Measurements from ENCODE around the gene DISC1.

DNA sequence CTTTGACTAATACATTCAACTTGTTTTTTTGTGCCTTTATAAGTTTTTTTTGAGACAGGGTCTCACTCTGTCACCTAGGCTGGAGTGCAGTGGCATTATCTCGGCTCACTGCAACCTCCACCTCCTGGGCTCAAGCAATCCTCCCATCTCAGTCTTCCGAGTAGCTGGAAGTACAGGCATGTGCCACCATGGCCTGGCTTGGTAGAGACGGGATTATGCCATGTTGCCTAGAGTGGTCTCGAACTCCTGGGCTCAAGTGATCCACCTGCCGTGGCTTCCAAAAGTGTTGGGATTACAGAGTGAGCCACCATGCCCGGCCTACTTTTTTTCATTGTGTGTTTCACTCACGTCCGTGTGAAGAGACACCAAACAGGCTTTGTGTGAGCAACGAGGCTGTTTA, 202.7 kb downstream of the DISC1 start:
- TF ChIP-seq POLR2A (IDR thresholded peaks at IDR 0.05; ENCODE audit: borderline replicate concordance, extremely low read depth, insufficient read depth, insufficient read length) (no peak), CEBPB (IDR thresholded peaks at IDR 0.05; ENCODE audit: low read depth) (no peak), CTCF (IDR thresholded peaks at IDR 0.05 in 2 of 3, conservative IDR thresholded peaks at IDR 0.05 in 1 of 3; ENCODE audit: borderline replicate concordance in 1 of 3, insufficient read depth in 1 of 3, low read depth in 2 of 3, low read length in 2 of 3) (no peak), EZH2phosphoT487 (IDR thresholded peaks at IDR 0.05; ENCODE audit: borderline replicate concordance) (no peak), ELF1 (IDR thresholded peaks at IDR 0.05; ENCODE audit: borderline replicate concordance, low read depth) (no peak), JUND (IDR thresholded peaks at IDR 0.05) (no peak), POLR2AphosphoS5 (IDR thresholded peaks at IDR 0.05; ENCODE audit: low read depth, low read length) (no peak)
